HG03139 (cell line): ENCODE results near the gene ARID3C.

Source experiments
- ATAC-seq: cut with Tn5 transposase; IDR thresholded peaks from one replicate; pipeline ENCODE4 v1.9.1; 2021; ENCODE audit not compliant: unreplicated experiment

ARID3C gene

GRCh38 chr9:34578241-34579103 lies 50.4 kb downstream of the ARID3C start:
- no peak for ATAC-seq

- ATAC-seq, result no peak
Measured at GRCh38 chr9:34577400-34578240, 51.2 kb downstream of the ARID3C start.

GRCh38 chr9:34576597-34577399 lies 52.1 kb downstream of the ARID3C start:
- no peak for ATAC-seq

- ATAC-seq, result no peak
Measured at GRCh38 chr9:34575862-34576596, 52.8 kb downstream of the ARID3C start.

GRCh38 chr9:34575241-34575640 lies 53.6 kb downstream of the ARID3C start:
- no peak for ATAC-seq

- ATAC-seq, result no peak
Measured at GRCh38 chr9:34574571-34574970, 54.3 kb downstream of the ARID3C start.

GRCh38 chr9:34573599-34574325 lies 55.1 kb downstream of the ARID3C start:
- no peak for ATAC-seq

- ATAC-seq, result no peak
Measured at GRCh38 chr9:34572628-34573027, 56.2 kb downstream of the ARID3C start.

- no peak for ATAC-seq
Measured at GRCh38 chr9:34572092-34572491, 56.8 kb downstream of the ARID3C start.

- ATAC-seq, result no peak
Measured at GRCh38 chr9:34571481-34571810, 57.4 kb downstream of the ARID3C start.
